DND-41 (cell line): ENCODE measurements around the gene C1QTNF12.

ENCODE experiments used
- ATAC-seq: fragments of 200-7000 bp; cut with Tn5 transposase; 3 replicates; pipeline ENCODE4 v1.9.1; 2021; ENCODE audit warnings: low read depth; ENCODE audit not compliant: insufficient read depth
- DNase-seq: peaks from one replicate; pipeline ENCODE4 v3.0.0-alpha.2; 2020
- H2AFZ ChIP-seq: 2 replicates; pipeline ENCODE4 v1.6.0; 2012; ENCODE audit warnings: low read depth, low read length
- H3K27ac ChIP-seq: 2 replicates; pipeline ENCODE4 v1.5.1; 2012; ENCODE audit warnings: low read length, inconsistent platforms
- H3K27me3 ChIP-seq: fragments of 200-600 bp; sonication (generic); 2 replicates; pipeline ENCODE4 v1.6.0; 2012; ENCODE audit warnings: low read length, mild to moderate bottlenecking, inconsistent platforms; ENCODE audit not compliant: insufficient read depth, poor library complexity
- H3K36me3 ChIP-seq: 2 replicates; pipeline ENCODE4 v1.5.1; 2012; ENCODE audit warnings: low read length, inconsistent platforms; ENCODE audit not compliant: insufficient read depth
- H3K4me1 ChIP-seq: 2 replicates; pipeline ENCODE4 v1.5.1; 2012; ENCODE audit warnings: mild to moderate bottlenecking, low read length; ENCODE audit not compliant: insufficient read depth
- H3K4me2 ChIP-seq: 2 replicates; pipeline ENCODE4 v1.6.0; 2012; ENCODE audit warnings: mild to moderate bottlenecking, moderate library complexity, low read length, inconsistent platforms; ENCODE audit not compliant: insufficient read depth
- H3K4me3 ChIP-seq, 2 experiments: fragments of 200-600 bp in 1 of 2; shearing (Covaris generic) in 1 of 2; 2 replicates each; pipeline ENCODE4 v1.5.1; 2012 to 2016; ENCODE audit warnings: inconsistent platforms in 2 of 2, low read length in 2 of 2, mild to moderate bottlenecking in 2 of 2, low read depth in 1 of 2, moderate library complexity in 1 of 2
- H3K79me2 ChIP-seq: 2 replicates; pipeline ENCODE4 v1.6.0; 2012; ENCODE audit warnings: low read length, inconsistent platforms; ENCODE audit not compliant: insufficient read depth
- H3K9ac ChIP-seq: 2 replicates; pipeline ENCODE4 v1.6.0; 2012; ENCODE audit warnings: low read depth, mild to moderate bottlenecking, inconsistent platforms, low read length, moderate library complexity
- H3K9me3 ChIP-seq: 2 replicates; pipeline ENCODE4 v1.5.1; 2012; ENCODE audit warnings: low read length, moderate library complexity, mild to moderate bottlenecking, inconsistent platforms; ENCODE audit not compliant: insufficient read depth, severe bottlenecking
- H4K20me1 ChIP-seq: 2 replicates; pipeline ENCODE4 v1.6.0; 2012; ENCODE audit warnings: low read length; ENCODE audit not compliant: insufficient read depth
- EZH2 ChIP-seq: IDR thresholded peaks from 3 replicates; pipeline ENCODE4 v1.6.1; 2012; ENCODE audit warnings: borderline replicate concordance, low read depth, mild to moderate bottlenecking, moderate library complexity, low read length, inconsistent platforms; ENCODE audit not compliant: severe bottlenecking
- TF ChIP-seq, protein P1 (sequence below): IDR thresholded peaks from 2 replicates; pipeline ENCODE4 v1.5.1; 2012; ENCODE audit warnings: borderline replicate concordance, low read length, moderate library complexity, mild to moderate bottlenecking; ENCODE audit not compliant: poor library complexity, severe bottlenecking; ENCODE audit errors: extremely low read depth

C1QTNF12 gene

DNA sequence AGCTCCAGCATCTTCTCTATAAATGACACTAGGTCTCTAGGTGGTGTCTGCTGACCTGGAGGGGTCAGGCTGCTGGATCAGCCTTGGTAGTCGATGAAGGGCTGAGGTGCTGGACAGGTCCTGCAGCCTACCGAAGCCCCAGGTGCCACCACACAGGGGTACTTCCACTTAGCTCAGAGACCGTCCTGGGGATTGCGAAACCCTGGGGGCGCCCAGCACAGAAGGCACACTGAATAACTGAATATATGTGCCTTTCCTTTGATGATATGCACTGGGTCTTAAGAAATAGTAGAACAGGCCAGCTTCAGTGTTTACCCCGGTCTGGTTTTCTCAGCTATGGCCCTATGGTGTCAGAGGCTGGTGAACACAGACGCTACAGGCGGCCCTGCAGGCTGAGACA, 16.2 kb upstream of the C1QTNF12 start:
- TF ChIP-seq EZH2 = no peak
- TF ChIP-seq, protein P1, sequence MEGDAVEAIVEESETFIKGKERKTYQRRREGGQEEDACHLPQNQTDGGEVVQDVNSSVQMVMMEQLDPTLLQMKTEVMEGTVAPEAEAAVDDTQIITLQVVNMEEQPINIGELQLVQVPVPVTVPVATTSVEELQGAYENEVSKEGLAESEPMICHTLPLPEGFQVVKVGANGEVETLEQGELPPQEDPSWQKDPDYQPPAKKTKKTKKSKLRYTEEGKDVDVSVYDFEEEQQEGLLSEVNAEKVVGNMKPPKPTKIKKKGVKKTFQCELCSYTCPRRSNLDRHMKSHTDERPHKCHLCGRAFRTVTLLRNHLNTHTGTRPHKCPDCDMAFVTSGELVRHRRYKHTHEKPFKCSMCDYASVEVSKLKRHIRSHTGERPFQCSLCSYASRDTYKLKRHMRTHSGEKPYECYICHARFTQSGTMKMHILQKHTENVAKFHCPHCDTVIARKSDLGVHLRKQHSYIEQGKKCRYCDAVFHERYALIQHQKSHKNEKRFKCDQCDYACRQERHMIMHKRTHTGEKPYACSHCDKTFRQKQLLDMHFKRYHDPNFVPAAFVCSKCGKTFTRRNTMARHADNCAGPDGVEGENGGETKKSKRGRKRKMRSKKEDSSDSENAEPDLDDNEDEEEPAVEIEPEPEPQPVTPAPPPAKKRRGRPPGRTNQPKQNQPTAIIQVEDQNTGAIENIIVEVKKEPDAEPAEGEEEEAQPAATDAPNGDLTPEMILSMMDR = no peak
- no peak overlapping the region for H3K4me3 ChIP-seq
- H3K9me3 ChIP-seq = no peaks in the 10 kb centered on the region
- H3K27me3 ChIP-seq = no peaks in the 10 kb centered on the region
- no peak overlapping the region for H2AFZ ChIP-seq
- no peak overlapping the region for H3K4me2 ChIP-seq
- H3K36me3 ChIP-seq = peaks cover 88% of the 10 kb centered on the region
- no peak for ATAC-seq
- H3K4me1 ChIP-seq = no peaks in the 10 kb centered on the region
- peaks cover 67% of the 10 kb centered on the region for H3K79me2 ChIP-seq
- H3K9ac ChIP-seq = no peak overlapping the region
- DNase-seq = no peak
- H4K20me1 ChIP-seq = peaks cover 59% of the 10 kb centered on the region
- H3K27ac ChIP-seq = no peak overlapping the region

DNA sequence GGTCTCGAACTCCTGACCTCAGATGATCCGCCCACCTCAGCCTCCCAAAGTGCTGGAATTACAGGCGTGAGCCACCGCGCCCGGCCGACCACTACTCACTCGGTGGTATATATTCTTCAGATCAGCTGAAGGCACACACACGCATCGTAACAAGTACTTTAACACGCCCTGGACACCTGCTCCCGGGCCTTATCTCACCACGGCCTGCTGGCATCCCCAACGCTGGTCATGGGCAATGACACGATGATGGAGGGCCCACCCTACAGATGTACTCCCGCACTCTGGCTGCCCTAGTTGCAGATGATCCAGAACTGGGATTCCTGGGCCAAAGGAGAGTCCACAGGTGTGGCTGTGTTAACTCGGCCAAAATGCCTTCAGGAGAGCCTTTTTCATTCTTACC, 15.5 kb upstream of the C1QTNF12 start:
- Histone ChIP-seq H3K9me3 (no peaks in the 10 kb centered on the region), H2AFZ (no peak overlapping the region), H3K36me3 (peaks cover 86% of the 10 kb centered on the region), H3K9ac (no peak overlapping the region), H3K4me2 (no peak overlapping the region), H3K4me1 (no peaks in the 10 kb centered on the region), H3K27ac (no peak overlapping the region), H3K27me3 (no peaks in the 10 kb centered on the region), H4K20me1 (peaks cover 56% of the 10 kb centered on the region), H3K79me2 (peaks cover 60% of the 10 kb centered on the region), H3K4me3 (no peak overlapping the region)
- ATAC-seq = no peak
- TF ChIP-seq EZH2 = no peak
- TF ChIP-seq, protein P1 = no peak
- no peak for DNase-seq

DNA sequence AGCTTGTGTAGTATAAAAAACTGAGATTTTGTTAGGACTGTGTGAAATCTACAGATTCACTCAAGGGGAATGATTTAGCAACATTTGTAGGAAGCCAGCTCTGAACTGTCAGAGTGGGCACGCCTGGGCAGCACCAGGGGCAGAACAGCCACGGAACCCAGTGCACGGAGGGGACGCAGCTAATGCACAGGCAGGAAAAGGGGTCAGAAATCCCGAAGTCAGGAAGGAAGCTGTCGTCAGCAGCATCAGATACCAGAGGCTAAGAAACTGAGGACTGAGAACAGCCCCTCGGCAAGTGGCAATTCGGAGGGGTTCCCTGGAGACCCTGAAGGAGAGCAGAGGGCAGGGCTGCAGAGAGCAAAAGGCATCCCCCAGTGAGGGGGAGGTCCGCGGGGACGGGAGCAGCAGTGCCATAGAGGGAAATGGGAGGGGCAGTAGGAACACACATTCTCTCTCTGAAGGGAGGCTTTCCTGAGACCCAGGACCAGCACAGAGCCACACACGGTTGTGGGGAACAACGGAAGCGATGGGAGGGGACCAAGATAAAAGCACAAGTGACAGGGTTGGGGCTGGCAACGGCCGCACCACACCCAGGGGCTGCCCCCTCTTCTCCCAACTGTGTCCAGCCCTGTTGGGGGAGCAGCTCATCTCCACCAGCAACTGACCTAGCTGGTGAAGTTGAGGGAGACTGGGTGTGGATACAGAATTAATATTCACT, 14.5 kb upstream of the C1QTNF12 start:
- no peaks in the 10 kb centered on the region for H3K27me3 ChIP-seq
- no peaks in the 10 kb centered on the region for H3K9me3 ChIP-seq
- H3K4me3 ChIP-seq = no peak overlapping the region
- peaks cover 90% of the 10 kb centered on the region for H3K36me3 ChIP-seq
- peaks cover 54% of the 10 kb centered on the region for H4K20me1 ChIP-seq
- TF ChIP-seq, protein P1 = no peak
- no peak for TF ChIP-seq EZH2
- no peak overlapping the region for H3K27ac ChIP-seq
- H3K4me1 ChIP-seq = no peaks in the 10 kb centered on the region
- ATAC-seq (no peak), DNase-seq (no peak)
- H3K79me2 ChIP-seq = peaks cover 59% of the 10 kb centered on the region
- H3K9ac ChIP-seq = no peak overlapping the region
- no peak overlapping the region for H3K4me2 ChIP-seq
- no peak overlapping the region for H2AFZ ChIP-seq
